ENCODE measurements around the gene MAP3K1. TPM values are rescaled to one million over a fixed set of nuclear protein-coding genes. Genes with fewer than 3 reads are reported as not detected.
"Not testable (repeated sequence)": the region's sequence is repeated elsewhere in the genome, so short reads cannot be mapped to it uniquely, and the experiment has no call there.

Gene MAP3K1
- total RNA-seq, 4 donors from 2014 or later: 12.8 to 55.3 (median 17.4) TPM

DNA sequence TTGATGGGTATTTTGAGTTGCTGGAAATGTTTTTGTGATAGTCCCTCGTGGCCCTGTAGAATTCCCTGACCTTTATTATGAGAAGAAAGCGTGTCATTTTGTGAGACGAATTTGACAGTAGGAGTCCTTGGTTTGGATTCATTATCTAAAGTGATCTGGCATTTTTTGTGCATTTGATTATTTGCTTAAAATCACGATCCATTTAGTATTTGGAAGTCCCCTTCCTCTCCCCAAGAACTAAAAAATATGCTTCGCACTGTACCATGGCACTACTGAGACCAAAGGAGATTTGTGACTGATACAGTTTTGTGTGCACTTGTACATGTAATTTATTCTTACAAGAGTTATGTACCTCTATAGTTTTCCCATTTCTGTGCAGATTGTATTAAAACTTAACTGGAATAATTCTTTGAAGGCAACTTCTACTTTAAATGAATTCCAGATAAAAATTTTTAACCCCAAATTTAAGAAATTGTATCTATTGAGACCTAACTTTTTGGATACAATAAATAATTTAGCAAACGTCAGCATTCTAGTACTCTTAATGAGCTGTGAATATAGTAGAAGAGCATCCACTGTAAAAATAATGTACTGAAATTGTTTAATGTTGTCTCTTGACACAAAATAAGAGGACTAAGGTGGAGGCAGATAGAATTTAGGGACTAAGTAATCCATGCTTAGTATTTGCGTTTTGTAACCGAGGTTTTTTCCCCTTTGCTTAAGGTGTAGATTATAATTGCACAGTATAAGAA lies 2.1 kb downstream of the MAP3K1 start:
- H3K36me3 ChIP-seq: no peaks in the 10 kb centered on the region
- peak overlapping the region; percentile 60 to 99 (median 92) for H3K4me3 ChIP-seq
- no peaks in the 10 kb centered on the region for H3K9me3 ChIP-seq
- TF ChIP-seq POLR2A (IDR thresholded peaks at IDR 0.05): no peak
- TF ChIP-seq, protein P1, sequence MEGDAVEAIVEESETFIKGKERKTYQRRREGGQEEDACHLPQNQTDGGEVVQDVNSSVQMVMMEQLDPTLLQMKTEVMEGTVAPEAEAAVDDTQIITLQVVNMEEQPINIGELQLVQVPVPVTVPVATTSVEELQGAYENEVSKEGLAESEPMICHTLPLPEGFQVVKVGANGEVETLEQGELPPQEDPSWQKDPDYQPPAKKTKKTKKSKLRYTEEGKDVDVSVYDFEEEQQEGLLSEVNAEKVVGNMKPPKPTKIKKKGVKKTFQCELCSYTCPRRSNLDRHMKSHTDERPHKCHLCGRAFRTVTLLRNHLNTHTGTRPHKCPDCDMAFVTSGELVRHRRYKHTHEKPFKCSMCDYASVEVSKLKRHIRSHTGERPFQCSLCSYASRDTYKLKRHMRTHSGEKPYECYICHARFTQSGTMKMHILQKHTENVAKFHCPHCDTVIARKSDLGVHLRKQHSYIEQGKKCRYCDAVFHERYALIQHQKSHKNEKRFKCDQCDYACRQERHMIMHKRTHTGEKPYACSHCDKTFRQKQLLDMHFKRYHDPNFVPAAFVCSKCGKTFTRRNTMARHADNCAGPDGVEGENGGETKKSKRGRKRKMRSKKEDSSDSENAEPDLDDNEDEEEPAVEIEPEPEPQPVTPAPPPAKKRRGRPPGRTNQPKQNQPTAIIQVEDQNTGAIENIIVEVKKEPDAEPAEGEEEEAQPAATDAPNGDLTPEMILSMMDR (IDR thresholded peaks at IDR 0.05): no peak
- no peak for DNase-seq
- H3K4me1 ChIP-seq: peaks cover 0 to 16% (median 6%) of the 10 kb centered on the region in 4 donors
- H3K27ac ChIP-seq: peak overlapping the region; percentile 93 to 100 (median 98)
- no peaks in the 10 kb centered on the region for H3K27me3 ChIP-seq

- no peak for TF ChIP-seq POLR2A (IDR thresholded peaks at IDR 0.05)
- TF ChIP-seq, protein P1 (IDR thresholded peaks at IDR 0.05): peak in 2 of 6 experiments; percentile 15 to 17
- Histone ChIP-seq H3K9me3 (no peaks in the 10 kb centered on the region), H3K27ac (peak overlapping the region in 3 of 4 donors; percentile 93 to 98 (median 97)), H3K4me3 (peak overlapping the region; percentile 5 to 18 (median 10)), H3K27me3 (no peaks in the 10 kb centered on the region), H3K36me3 (no peaks in the 10 kb centered on the region), H3K4me1 (peaks cover 0 to 22% (median 6%) of the 10 kb centered on the region in 4 donors)
- DNase-seq: no peak
Measured at GRCh38 chr5:56818450-56819037, 3.2 kb downstream of the MAP3K1 start.

- H3K27ac ChIP-seq: peak overlapping the region in 2 of 4 donors; percentile 97 to 98
Measured at GRCh38 chr5:56819060-56819881, 3.9 kb downstream of the MAP3K1 start.

GRCh38 chr5:56821868-56822267 lies 6.5 kb downstream of the MAP3K1 start:
- H3K4me1 ChIP-seq: peaks cover 0 to 22% (median 11%) of the 10 kb centered on the region in 4 donors
- H3K4me3 ChIP-seq, H3K9me3 ChIP-seq, DNase-seq, H3K27me3 ChIP-seq, H3K27ac ChIP-seq, H3K36me3 ChIP-seq: not testable (repeated sequence)

More at GRCh38 chr5:56819060-56819881, 3.9 kb downstream of the MAP3K1 start:
- Histone ChIP-seq H3K36me3 (no peaks in the 10 kb centered on the region), H3K4me3 (peak overlapping the region; percentile 5 to 18 (median 10)), H3K27me3 (no peaks in the 10 kb centered on the region), H3K9me3 (no peaks in the 10 kb centered on the region), H3K4me1 (peaks cover 0 to 22% (median 7%) of the 10 kb centered on the region in 4 donors)
- TF ChIP-seq, protein P1 (IDR thresholded peaks at IDR 0.05): peak in 1 of 6 experiments; percentile 3
- TF ChIP-seq POLR2A (IDR thresholded peaks at IDR 0.05): no peak
- no peak for DNase-seq

DNA sequence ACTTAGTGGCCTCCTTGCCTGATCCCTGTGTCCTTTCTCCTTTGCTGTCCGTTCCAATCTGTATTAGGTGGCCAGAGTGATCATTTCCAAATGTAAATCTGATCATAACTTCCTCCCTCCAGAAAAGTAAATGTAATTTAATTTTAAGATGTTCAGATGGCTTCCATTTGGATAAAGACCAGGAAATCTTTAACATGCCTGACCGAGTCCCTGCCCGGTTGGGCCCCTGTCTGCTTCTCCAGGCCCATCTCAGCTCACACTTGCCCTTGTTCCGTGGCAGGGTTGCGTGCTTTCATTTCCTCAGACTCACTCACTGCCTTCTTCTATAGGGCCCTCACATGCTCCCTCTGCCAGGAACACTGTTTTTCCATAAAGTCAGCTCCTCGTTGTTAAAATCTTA lies 7.6 kb downstream of the MAP3K1 start:
- no peaks in the 10 kb centered on the region for H3K27me3 ChIP-seq
- no peaks in the 10 kb centered on the region for H3K36me3 ChIP-seq
- H3K27ac ChIP-seq: no peak overlapping the region
- no peak overlapping the region for H3K4me3 ChIP-seq
- H3K9me3 ChIP-seq: no peaks in the 10 kb centered on the region
- DNase-seq: peak in 1 of 3 donors; percentile 36
- TF ChIP-seq POLR2A (IDR thresholded peaks at IDR 0.05): no peak
- TF ChIP-seq, protein P1 (IDR thresholded peaks at IDR 0.05): no peak
- H3K4me1 ChIP-seq: peaks cover 0 to 20% (median 11%) of the 10 kb centered on the region in 4 donors
